ENCODE results near the gene EPHB2.

EPHB2 gene

GRCh38 chr1:22687191-22687590, 23.4 kb upstream of the EPHB2 start:
- no peak overlapping the region for H3K4me3 ChIP-seq (ENCODE audit: low read depth in 1 of 2, low read length in 1 of 2)
- no peaks in the 10 kb centered on the region for H3K4me1 ChIP-seq (ENCODE audit: control insufficient read depth in 1 of 2, insufficient read depth in 1 of 2, low read depth in 1 of 2, low read length in 1 of 2)
- no peak overlapping the region for H3K27ac ChIP-seq
- H3K27me3 ChIP-seq: peaks cover 30% of the 10 kb centered on the region
- TF ChIP-seq CTCF (IDR thresholded peaks at IDR 0.05): no peak
- H3K9me3 ChIP-seq: no peaks in the 10 kb centered on the region
- H3K36me3 ChIP-seq: no peaks in the 10 kb centered on the region

GRCh38 chr1:22688466-22688865, 22.2 kb upstream of the EPHB2 start:
- Histone ChIP-seq H3K27ac (no peak overlapping the region), H3K36me3 (no peaks in the 10 kb centered on the region), H3K4me1 (ENCODE audit: control insufficient read depth in 1 of 2, insufficient read depth in 1 of 2, low read depth in 1 of 2, low read length in 1 of 2) (no peaks in the 10 kb centered on the region), H3K9me3 (no peaks in the 10 kb centered on the region), H3K4me3 (ENCODE audit: low read depth in 1 of 2, low read length in 1 of 2) (no peak overlapping the region), H3K27me3 (peaks cover 30% of the 10 kb centered on the region)
- TF ChIP-seq CTCF (IDR thresholded peaks at IDR 0.05): no peak

GRCh38 chr1:22689505-22689904, 21.1 kb upstream of the EPHB2 start:
- Histone ChIP-seq H3K9me3 (no peaks in the 10 kb centered on the region), H3K27ac (no peak overlapping the region), H3K4me3 (ENCODE audit: low read depth in 1 of 2, low read length in 1 of 2) (no peak overlapping the region), H3K27me3 (peaks cover 30% of the 10 kb centered on the region), H3K36me3 (no peaks in the 10 kb centered on the region), H3K4me1 (ENCODE audit: control insufficient read depth in 1 of 2, insufficient read depth in 1 of 2, low read depth in 1 of 2, low read length in 1 of 2) (no peaks in the 10 kb centered on the region)
- no peak for TF ChIP-seq CTCF (IDR thresholded peaks at IDR 0.05)

GRCh38 chr1:22691031-22691753, 19.4 kb upstream of the EPHB2 start:
- H3K4me3 ChIP-seq (ENCODE audit: low read depth in 1 of 2, low read length in 1 of 2): no peak overlapping the region
- no peaks in the 10 kb centered on the region for H3K4me1 ChIP-seq (ENCODE audit: control insufficient read depth in 1 of 2, insufficient read depth in 1 of 2, low read depth in 1 of 2, low read length in 1 of 2)
- peaks cover 30% of the 10 kb centered on the region for H3K27me3 ChIP-seq
- TF ChIP-seq CTCF (IDR thresholded peaks at IDR 0.05): no peak
- no peaks in the 10 kb centered on the region for H3K36me3 ChIP-seq
- H3K9me3 ChIP-seq: no peaks in the 10 kb centered on the region
- no peak overlapping the region for H3K27ac ChIP-seq

- Histone ChIP-seq H3K36me3 (no peaks in the 10 kb centered on the region), H3K27ac (no peak overlapping the region), H3K4me1 (ENCODE audit: control insufficient read depth in 1 of 2, insufficient read depth in 1 of 2, low read depth in 1 of 2, low read length in 1 of 2) (no peaks in the 10 kb centered on the region), H3K4me3 (ENCODE audit: low read depth in 1 of 2, low read length in 1 of 2) (no peak overlapping the region), H3K9me3 (no peaks in the 10 kb centered on the region), H3K27me3 (peaks cover 8% of the 10 kb centered on the region)
- no peak for TF ChIP-seq CTCF (IDR thresholded peaks at IDR 0.05)
Measured at GRCh38 chr1:22694172-22694571, 16.5 kb upstream of the EPHB2 start.
